22Rv1 (cell line): Measurements from ENCODE around the gene PTH2.

Source experiments
- ZFX ChIP-seq: fragments of 450-650 bp; IDR thresholded peaks from 2 replicates; pipeline ENCODE4 v1.6.1; 2017; ENCODE audit warnings: antibody characterized with exemption, borderline replicate concordance
- TF ChIP-seq, protein P1 (sequence below): fragments of 450-650 bp; IDR thresholded peaks from 2 replicates; pipeline ENCODE4 v1.5.1; 2017; ENCODE audit warnings: mild to moderate bottlenecking

DNA sequence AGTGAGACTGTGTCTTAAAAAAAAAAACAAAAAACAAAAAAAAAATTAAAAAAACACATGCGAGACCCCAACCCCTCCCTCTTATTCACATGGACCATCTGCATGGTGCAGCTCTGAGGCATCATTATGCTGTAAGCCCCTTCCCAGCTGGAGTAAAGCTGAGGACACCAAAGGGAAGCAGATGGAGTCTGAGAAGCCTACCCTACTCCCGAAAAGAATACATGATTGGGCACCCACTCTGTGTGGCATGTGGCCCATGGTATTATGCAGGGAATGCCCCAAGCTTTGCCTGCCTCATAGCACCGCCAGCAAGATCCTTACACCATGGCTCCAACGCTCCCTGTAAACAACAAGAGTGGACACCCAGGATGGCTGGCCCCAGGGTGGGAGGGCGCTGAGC is 4.7 kb downstream of the PTH2 start:
- TF ChIP-seq, protein P1, sequence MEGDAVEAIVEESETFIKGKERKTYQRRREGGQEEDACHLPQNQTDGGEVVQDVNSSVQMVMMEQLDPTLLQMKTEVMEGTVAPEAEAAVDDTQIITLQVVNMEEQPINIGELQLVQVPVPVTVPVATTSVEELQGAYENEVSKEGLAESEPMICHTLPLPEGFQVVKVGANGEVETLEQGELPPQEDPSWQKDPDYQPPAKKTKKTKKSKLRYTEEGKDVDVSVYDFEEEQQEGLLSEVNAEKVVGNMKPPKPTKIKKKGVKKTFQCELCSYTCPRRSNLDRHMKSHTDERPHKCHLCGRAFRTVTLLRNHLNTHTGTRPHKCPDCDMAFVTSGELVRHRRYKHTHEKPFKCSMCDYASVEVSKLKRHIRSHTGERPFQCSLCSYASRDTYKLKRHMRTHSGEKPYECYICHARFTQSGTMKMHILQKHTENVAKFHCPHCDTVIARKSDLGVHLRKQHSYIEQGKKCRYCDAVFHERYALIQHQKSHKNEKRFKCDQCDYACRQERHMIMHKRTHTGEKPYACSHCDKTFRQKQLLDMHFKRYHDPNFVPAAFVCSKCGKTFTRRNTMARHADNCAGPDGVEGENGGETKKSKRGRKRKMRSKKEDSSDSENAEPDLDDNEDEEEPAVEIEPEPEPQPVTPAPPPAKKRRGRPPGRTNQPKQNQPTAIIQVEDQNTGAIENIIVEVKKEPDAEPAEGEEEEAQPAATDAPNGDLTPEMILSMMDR: no peak
- TF ChIP-seq ZFX: no peak
